Endothelial cell of umbilical vein (primary cell): ENCODE results near the gene HOXA10. TPM values are rescaled to one million over a fixed set of nuclear protein-coding genes. Genes with fewer than 3 reads are reported as not detected.

Experiments used
- BruUV-seq: library from RNA; stranded (reverse); fragments of 400-500 nt; replicated peaks from 2 replicates; lab custom pipeline; 2021; lab: Mats Ljungman, UMichigan
- CTCF ChIA-PET: fragments of 300-600, 350-600 bp; sonication (Branson Sonifier 250); formaldehyde crosslinking; loops from one replicate; lab custom pipeline; 2021; ENCODE audit warnings: antibody characterized with exemption, inconsistent platforms; lab: Charles Lee
- POLR2A ChIA-PET: fragments of 300-600, 350-600 bp; sonication (Branson Sonifier 250); formaldehyde crosslinking; loops from one replicate; lab custom pipeline; 2021; ENCODE audit warnings: antibody characterized with exemption, inconsistent platforms; lab: Charles Lee
- DNase-seq: peaks from one replicate; pipeline ENCODE4 v3.0.0-alpha.2; 2011; ENCODE audit warnings: low read depth, low spot score
- FAIRE-seq: peaks from 2 replicates; lab custom pipeline; 2011; peaks lifted over from hg19 to GRCh38; lab: Jason Lieb, UNC
- H2AFZ ChIP-seq: 2 replicates; pipeline ENCODE4 v1.6.0; 2012; ENCODE audit warnings: low read depth, low read length, control low read depth, inconsistent platforms
- H3K27ac ChIP-seq: 2 replicates; pipeline ENCODE4 v1.5.1; 2011; ENCODE audit warnings: low read depth, mild to moderate bottlenecking, control low read depth, low read length, moderate library complexity; ENCODE audit not compliant: insufficient read depth
- H3K27me3 ChIP-seq, 2 experiments: 2 replicates each; pipeline versions ENCODE4 v1.6.0 to v1.6.1; 2011; ENCODE audit warnings: low read length in 2 of 2, mixed read lengths in 1 of 2; ENCODE audit not compliant: control insufficient read depth in 2 of 2, insufficient read depth in 2 of 2
- H3K36me3 ChIP-seq, 2 experiments: 2 replicates in 1 of 2; 3 replicates in 1 of 2; pipeline ENCODE4 v1.5.1; 2011; ENCODE audit warnings: low read length in 2 of 2, mild to moderate bottlenecking in 1 of 2, moderate library complexity in 1 of 2; ENCODE audit not compliant: control insufficient read depth in 2 of 2, insufficient read depth in 2 of 2; ENCODE audit errors: extremely low read depth in 1 of 2
- H3K4me1 ChIP-seq: 3 replicates; pipeline ENCODE4 v1.5.1; 2011; ENCODE audit warnings: mild to moderate bottlenecking, low read length; ENCODE audit not compliant: control insufficient read depth, insufficient read depth; ENCODE audit errors: extremely low read depth
- H3K4me2 ChIP-seq: 2 replicates; pipeline ENCODE4 v1.6.1; 2011; ENCODE audit warnings: low read length, control low read depth, mixed read lengths; ENCODE audit not compliant: insufficient read depth
- H3K4me3 ChIP-seq, 3 experiments: fragments of 200-600 bp in 1 of 3; sonication (generic), shearing (Covaris generic) in 1 of 3; replicated peaks in 1 of 3; 2 replicates each; pipeline ENCODE4 v1.5.1; 2011 to 2016; ENCODE audit warnings: control low read depth in 3 of 3, low read length in 3 of 3, mild to moderate bottlenecking in 2 of 3, inconsistent platforms in 1 of 3, low read depth in 1 of 3, moderate library complexity in 1 of 3; ENCODE audit not compliant: insufficient read depth in 1 of 3
- H3K79me2 ChIP-seq: 2 replicates; pipeline ENCODE4 v1.6.0; 2012; ENCODE audit warnings: low read length, inconsistent platforms; ENCODE audit not compliant: control insufficient read depth, insufficient read depth
- H3K9ac ChIP-seq: replicated peaks from 2 replicates; pipeline ENCODE3; 2011; ENCODE audit warnings: low read length, control low read depth; ENCODE audit not compliant: insufficient read depth; ENCODE audit errors: extremely low read depth
- H3K9me1 ChIP-seq: replicated peaks from 3 replicates; pipeline ENCODE4 v1.6.0; 2011; ENCODE audit warnings: mild to moderate bottlenecking, low read length; ENCODE audit not compliant: control insufficient read depth, insufficient read depth; ENCODE audit errors: extremely low read depth
- H3K9me3 ChIP-seq: replicated peaks from 2 replicates; pipeline ENCODE4 v1.5.1; 2012; ENCODE audit warnings: low read length, inconsistent platforms; ENCODE audit not compliant: control insufficient read depth, insufficient read depth
- H4K20me1 ChIP-seq: replicated peaks from 2 replicates; pipeline ENCODE3; 2011; ENCODE audit warnings: mild to moderate bottlenecking, low read length; ENCODE audit not compliant: control insufficient read depth, insufficient read depth; ENCODE audit errors: extremely low read depth
- EZH2 ChIP-seq: IDR thresholded peaks from 2 replicates; pipeline ENCODE4 v1.6.1; 2012; ENCODE audit warnings: borderline replicate concordance, low read depth, mild to moderate bottlenecking, moderate library complexity, low read length, inconsistent platforms; ENCODE audit not compliant: severe bottlenecking
- FOS ChIP-seq: IDR thresholded peaks from 2 replicates; pipeline ENCODE4 v1.6.1; 2011; ENCODE audit warnings: mild to moderate bottlenecking, low read length, moderate library complexity, borderline replicate concordance; ENCODE audit not compliant: insufficient read depth
- GATA2 ChIP-seq: IDR thresholded peaks from 2 replicates; pipeline ENCODE4 v1.7.0; 2011; ENCODE audit warnings: low read depth, mild to moderate bottlenecking, moderate library complexity, mixed read lengths, low read length; ENCODE audit not compliant: insufficient read length, insufficient read depth
- JUN ChIP-seq: IDR thresholded peaks from 2 replicates; pipeline ENCODE4 v1.6.1; 2011; ENCODE audit warnings: borderline replicate concordance, low read depth; ENCODE audit not compliant: insufficient read length, insufficient read depth
- MYC ChIP-seq: IDR thresholded peaks from one replicate; pipeline ENCODE4 v1.6.1; 2011; ENCODE audit warnings: mild to moderate bottlenecking, low read depth, low read length
- POLR2A ChIP-seq: IDR thresholded peaks from 2 replicates; pipeline ENCODE4 v1.6.1; 2012; ENCODE audit warnings: low read depth, mild to moderate bottlenecking, control low read depth, low read length
- POLR2AphosphoS5 ChIP-seq: IDR thresholded peaks from 2 replicates; pipeline ENCODE4 v1.6.1; 2012; ENCODE audit warnings: low read depth, mild to moderate bottlenecking, control low read depth, low read length, moderate library complexity; ENCODE audit not compliant: insufficient read depth
- dilution Hi-C: fragments of 300-500 bp; cut with MboI; formaldehyde crosslinking; loops from one replicate; pipeline ENCODE4 v1.15.0; 2019; ENCODE audit warnings: low sequenced_read_pairs; ENCODE audit not compliant: extremely low pct_ligation_motif_present
- intact Hi-C: fragments of 100-400 bp; cut with micrococcal nuclease; formaldehyde crosslinking; loops from one replicate; pipeline ENCODE4 v1.10.0; 2022
- polyA plus RNA-seq, 4 experiments: library from polyadenylated mRNA; depleted of rRNA in 3 of 4; stranded (reverse) in 3 of 4; unstranded in 1 of 4; fragments of >200 nt; gene quantifications; 2 replicates each; pipeline versions ENCODE4 v1.2.1 to v1.2.3, GENCODE V29; 2011 to 2012; ENCODE audit warnings: missing spikeins in 1 of 4
- total RNA-seq: library from RNA; stranded (reverse); gene quantifications from 2 replicates; pipeline ENCODE4 v1.2.3, GENCODE V29; 2021
- TF ChIP-seq, protein P1 (sequence below), 2 donors: IDR thresholded peaks; 1 replicate in 1 of 2; 2 replicates in 1 of 2; pipeline ENCODE4 v1.5.1; 2011; ENCODE audit warnings: low read length in 2 of 2, mild to moderate bottlenecking in 2 of 2, moderate library complexity in 2 of 2, control low read depth in 1 of 2, inconsistent platforms in 1 of 2, low read depth in 1 of 2; ENCODE audit not compliant: insufficient read depth in 1 of 2; ENCODE audit errors: extremely low read depth in 1 of 2
- TF ChIP-seq, protein P2 (sequence below): IDR thresholded peaks from 2 replicates; pipeline ENCODE4 v1.6.1; 2011; ENCODE audit not compliant: insufficient read depth, insufficient read length

Gene HOXA10
- total and polyA plus RNA-seq, 2 donors (not counting 3 experiments of a cell fraction or from before 2014, with no cell fraction given): 24.4 to 30.3 TPM

DNA sequence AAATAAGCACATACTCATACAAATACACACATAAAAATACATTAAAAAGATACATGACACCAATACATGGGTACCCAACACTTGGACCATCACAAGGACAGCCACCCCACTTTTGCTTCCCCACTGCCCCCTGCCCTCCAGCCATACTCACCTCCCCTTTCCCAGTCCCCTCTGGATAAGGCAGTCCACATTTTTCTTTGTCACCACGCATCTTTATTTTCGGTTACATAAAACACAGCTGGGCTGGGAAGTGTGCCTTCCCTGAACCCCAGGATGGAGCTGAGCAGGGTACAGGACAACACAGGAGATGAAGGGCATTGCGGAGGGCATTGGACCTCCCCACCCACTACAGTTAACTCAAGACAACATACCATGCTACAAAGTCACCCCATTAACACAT is 20.6 kb downstream of the HOXA10 start:
- intact Hi-C loops (no loop called here), dilution Hi-C loops (loop anchor here (25.0 kb wide), 1 partner anchor 966 kb away; no protein-coding TSS in a partner anchor)
- H3K9ac ChIP-seq: peak overlapping the region; percentile 78
- H3K4me2 ChIP-seq: peak overlapping the region; percentile 92
- no peaks in the 10 kb centered on the region for H3K9me3 ChIP-seq
- H3K4me1 ChIP-seq: peaks cover 68% of the 10 kb centered on the region
- H3K4me3 ChIP-seq: no peak overlapping the region
- ChIA-PET CTCF (interaction anchor here (0.6 to 3.7 kb wide), 8 partner anchors 10 to 784 kb away, joined by 3 to 23 read pairs (median 9); partner anchors contain the start of gene HOXA5), POLR2A (no interaction called here)
- H3K27me3 ChIP-seq: no peaks in the 10 kb centered on the region
- TF ChIP-seq POLR2A (no peak), FOS (no peak), MYC (no peak), POLR2AphosphoS5 (no peak), EZH2 (no peak), JUN (no peak), GATA2 (no peak)
- TF ChIP-seq, protein P1, sequence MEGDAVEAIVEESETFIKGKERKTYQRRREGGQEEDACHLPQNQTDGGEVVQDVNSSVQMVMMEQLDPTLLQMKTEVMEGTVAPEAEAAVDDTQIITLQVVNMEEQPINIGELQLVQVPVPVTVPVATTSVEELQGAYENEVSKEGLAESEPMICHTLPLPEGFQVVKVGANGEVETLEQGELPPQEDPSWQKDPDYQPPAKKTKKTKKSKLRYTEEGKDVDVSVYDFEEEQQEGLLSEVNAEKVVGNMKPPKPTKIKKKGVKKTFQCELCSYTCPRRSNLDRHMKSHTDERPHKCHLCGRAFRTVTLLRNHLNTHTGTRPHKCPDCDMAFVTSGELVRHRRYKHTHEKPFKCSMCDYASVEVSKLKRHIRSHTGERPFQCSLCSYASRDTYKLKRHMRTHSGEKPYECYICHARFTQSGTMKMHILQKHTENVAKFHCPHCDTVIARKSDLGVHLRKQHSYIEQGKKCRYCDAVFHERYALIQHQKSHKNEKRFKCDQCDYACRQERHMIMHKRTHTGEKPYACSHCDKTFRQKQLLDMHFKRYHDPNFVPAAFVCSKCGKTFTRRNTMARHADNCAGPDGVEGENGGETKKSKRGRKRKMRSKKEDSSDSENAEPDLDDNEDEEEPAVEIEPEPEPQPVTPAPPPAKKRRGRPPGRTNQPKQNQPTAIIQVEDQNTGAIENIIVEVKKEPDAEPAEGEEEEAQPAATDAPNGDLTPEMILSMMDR (IDR thresholded peaks at IDR 0.05; ENCODE audit: extremely low read depth in 1 of 2, insufficient read depth in 1 of 2, low read depth in 1 of 2, low read length in 2 of 2): no peak
- TF ChIP-seq, protein P2, sequence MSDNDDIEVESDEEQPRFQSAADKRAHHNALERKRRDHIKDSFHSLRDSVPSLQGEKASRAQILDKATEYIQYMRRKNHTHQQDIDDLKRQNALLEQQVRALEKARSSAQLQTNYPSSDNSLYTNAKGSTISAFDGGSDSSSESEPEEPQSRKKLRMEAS: no peak
- H3K36me3 ChIP-seq: no peaks in the 10 kb centered on the region
- no peak for FAIRE-seq
- H3K79me2 ChIP-seq: peaks cover 95% of the 10 kb centered on the region
- no TSS peak for BruUV-seq
- H3K9me1 ChIP-seq: no peaks in the 10 kb centered on the region
- DNase-seq: no peak
- no peak overlapping the region for H2AFZ ChIP-seq
- peak overlapping the region; percentile 96 for H3K27ac ChIP-seq
- no peaks in the 10 kb centered on the region for H4K20me1 ChIP-seq
